HepG2 (cell line): Measurements from ENCODE around the gene GHRH. TPM values are rescaled to one million over a fixed set of nuclear protein-coding genes. Genes with fewer than 3 reads are reported as not detected.
A peak's percentile ranks its signal among the peaks of the same experiment; 100 is the strongest.

ENCODE experiments used
- CAMTA2 ChIP-seq: sonication (generic); formaldehyde crosslinking; IDR thresholded peaks from 2 replicates; pipeline ENCODE4 v1.4.0; 2020; ENCODE audit warnings: mild to moderate bottlenecking, missing genetic modification reagents, borderline replicate concordance
- CEBPZ ChIP-seq: IDR thresholded peaks from 2 replicates; pipeline ENCODE4 v1.6.1; 2012; ENCODE audit warnings: low read length, improper control_type of control experiment
- GLMP ChIP-seq: sonication (generic); formaldehyde crosslinking; IDR thresholded peaks from 2 replicates; pipeline ENCODE4 v1.9.0; 2021; ENCODE audit warnings: missing genetic modification reagents, mild to moderate bottlenecking, borderline replicate concordance
- GMEB2 ChIP-seq: IDR thresholded peaks from 2 replicates; pipeline ENCODE4 v1.6.1; 2016; ENCODE audit warnings: missing biosample characterization, missing genetic modification reagents, low read depth
- ISL2 ChIP-seq: sonication (generic); formaldehyde crosslinking; IDR thresholded peaks from 2 replicates; pipeline ENCODE4 v1.5.0; 2020; ENCODE audit warnings: missing genetic modification reagents
- MED1 ChIP-seq: sonication (generic); formaldehyde crosslinking; IDR thresholded peaks from 2 replicates; pipeline ENCODE4 v1.4.0; 2020; ENCODE audit warnings: missing genetic modification reagents
- MXI1 ChIP-seq: IDR thresholded peaks from 3 replicates; pipeline ENCODE4 v1.6.1; 2012; ENCODE audit warnings: low read depth, low read length, inconsistent platforms, borderline replicate concordance
- POGZ ChIP-seq: sonication (generic); formaldehyde crosslinking; IDR thresholded peaks from 2 replicates; pipeline ENCODE4 v1.4.0; 2020; ENCODE audit warnings: mild to moderate bottlenecking, missing genetic modification reagents
- POLR2AphosphoS5 ChIP-seq: IDR thresholded peaks from 2 replicates; pipeline ENCODE4 v1.6.1; 2012; ENCODE audit warnings: low read depth, low read length
- RAD51 ChIP-seq: fragments of 450-650 bp; IDR thresholded peaks from 2 replicates; pipeline ENCODE4 v1.6.1; 2016; ENCODE audit warnings: borderline replicate concordance
- SAP130 ChIP-seq: IDR thresholded peaks from 2 replicates; pipeline ENCODE4 v1.6.1; 2016; ENCODE audit warnings: low read depth
- ZBTB37 ChIP-seq: sonication (generic); formaldehyde crosslinking; IDR thresholded peaks from 2 replicates; pipeline ENCODE4 v1.4.0; 2020; ENCODE audit warnings: mild to moderate bottlenecking, missing genetic modification reagents
- ZBTB39 ChIP-seq: sonication (generic); formaldehyde crosslinking; IDR thresholded peaks from 2 replicates; pipeline ENCODE4 v1.5.0; 2020; ENCODE audit warnings: missing genetic modification reagents
- ZNF143 ChIP-seq: sonication (generic); formaldehyde crosslinking; IDR thresholded peaks from 2 replicates; pipeline ENCODE4 v1.4.0; 2020; ENCODE audit warnings: missing genetic modification reagents
- ZNF441 ChIP-seq: sonication (generic); formaldehyde crosslinking; IDR thresholded peaks from 2 replicates; pipeline ENCODE4 v1.7.0; 2021; ENCODE audit warnings: missing genetic modification reagents, borderline replicate concordance
- ZNF557 ChIP-seq: sonication (generic); formaldehyde crosslinking; IDR thresholded peaks from 2 replicates; pipeline ENCODE4 v1.4.0; 2020; ENCODE audit warnings: missing genetic modification reagents
- ZNF639 ChIP-seq: conservative IDR thresholded peaks from 2 replicates; pipeline ENCODE4 v1.6.1; 2018; ENCODE audit warnings: missing genetic modification reagents
- polyA plus RNA-seq, 8 experiments: library from polyadenylated mRNA; depleted of rRNA in 3 of 8; stranded (reverse) in 7 of 8; unstranded in 1 of 8; fragments of >200 nt; fragmentation: Illumina TruSeq in 4 of 8; extraction: Trizol in 4 of 8; gene quantifications; 2 replicates each; pipeline versions ENCODE4 v1.2.1 to v1.2.3, GENCODE V29; 2011 to 2016; ENCODE audit warnings: low read depth in 4 of 8, missing spikeins in 1 of 8, mixed read lengths in 1 of 8; ENCODE audit not compliant: insufficient read depth in 1 of 8
- total RNA-seq, 5 experiments: library from RNA; depleted of rRNA; stranded (reverse); fragments of >200 nt; fragmentation: Illumina TruSeq; extraction: Trizol; gene quantifications; 2 replicates each; pipeline ENCODE4 v1.2.3, GENCODE V29; 2016; ENCODE audit warnings: low read depth in 1 of 5

The GHRH gene
- total and polyA plus RNA-seq, 2 of the 13 experiments (the other 11 are each of a cell fraction or from before 2014, with no cell fraction given): not detected

GRCh38 chr20:37270576-37271420 lies 9.2 kb upstream of the GHRH start (continued):
- TF ChIP-seq ZBTB39 (CRISPR knock-in tag) (no peak), SAP130 (CRISPR knock-in tag) (peak; percentile 70), ZBTB37 (0 out of 2 replicates have a peak, but pooled peaks have one; percentile 31), MXI1 (no peak), POGZ (CRISPR knock-in tag) (peak; percentile 56; the same call in 1 of the 2 replicates), ZNF557 (CRISPR knock-in tag) (no peak), GMEB2 (no peak), ZNF639 (CRISPR knock-in tag) (no peak), ZNF143 (CRISPR knock-in tag) (peak; percentile 44; the same call in 1 of the 2 replicates), MED1 (CRISPR knock-in tag) (0 out of 2 replicates have a peak, but pooled peaks have one; percentile 16), POLR2AphosphoS5 (no peak), ZNF441 (CRISPR knock-in tag) (peak; percentile 61; the same call in 1 of the 2 replicates), CAMTA2 (CRISPR knock-in tag) (0 out of 2 replicates have a peak, but pooled peaks have one; percentile 70), RAD51 (no peak), CEBPZ (no peak), ISL2 (CRISPR knock-in tag) (no peak), GLMP (CRISPR knock-in tag) (no peak)
